Hematopoietic multipotent progenitor cell treated with erythropoietin and hydrocortisone succinate and interleukin-3 and kit ligand, for 4 days (in vitro differentiated cells): ENCODE data around the gene GPR152.
A peak's percentile ranks its signal among the peaks of the same experiment; 100 is the strongest.
"Not testable (repeated sequence)": the region's sequence is repeated elsewhere in the genome, so short reads cannot be mapped to it uniquely, and the experiment has no call there.

ENCODE experiments used
- DNase-seq: peaks from one replicate; pipeline ENCODE4 v3.0.0-alpha.2; 2015

Gene GPR152

GRCh38 chr11:67407688-67408163 lies 44.8 kb downstream of the GPR152 start:
- DNase-seq: no peak

- DNase-seq: no peak
Measured at GRCh38 chr11:67406969-67407687, 45.4 kb downstream of the GPR152 start.

- no peak for DNase-seq
Measured at GRCh38 chr11:67406420-67406968, 46.0 kb downstream of the GPR152 start.

GRCh38 chr11:67405688-67406339 lies 46.7 kb downstream of the GPR152 start:
- no peak for DNase-seq

- DNase-seq: no peak
Measured at GRCh38 chr11:67405196-67405567, 47.3 kb downstream of the GPR152 start.

GRCh38 chr11:67404515-67405195 lies 47.9 kb downstream of the GPR152 start:
- no peak for DNase-seq

GRCh38 chr11:67403085-67403484 lies 49.4 kb downstream of the GPR152 start:
- DNase-seq: not testable (repeated sequence)

- DNase-seq: not testable (repeated sequence)
Measured at GRCh38 chr11:67402192-67402839, 50.2 kb downstream of the GPR152 start.

- DNase-seq: peak; percentile 96
Measured at GRCh38 chr11:67401495-67402191, 50.9 kb downstream of the GPR152 start, which contains the start of gene PPP1CA. TSS of gene PPP1CA (minus strand) at chr11:67401858. CDS start at chr11:67401782, 76 bp downstream.
